Mesothelial cell of epicardium (in vitro differentiated cells): ENCODE measurements around the gene PLA2G4B. TPM values are rescaled to one million over a fixed set of nuclear protein-coding genes. Genes with fewer than 3 reads are reported as not detected.

ENCODE experiments used
- DNase-seq, 2 experiments: peaks; one replicate each; pipeline ENCODE4 v3.0.0; 2021; ENCODE audit warnings: low spot score in 2 of 2; ENCODE audit not compliant: unreplicated experiment in 2 of 2
- H3K27ac Mint-ChIP-seq: 2 replicates; pipeline ENCODE4 v1.8.0; 2021; ENCODE audit warnings: mixed read lengths
- H3K27me3 Mint-ChIP-seq: 2 replicates; pipeline ENCODE4 v1.8.0; 2021; ENCODE audit warnings: low read depth, mixed read lengths
- H3K36me3 Mint-ChIP-seq: 2 replicates; pipeline ENCODE4 v1.8.0; 2021; ENCODE audit warnings: mixed read lengths
- H3K4me1 Mint-ChIP-seq: 2 replicates; pipeline ENCODE4 v1.8.0; 2021; ENCODE audit warnings: mixed read lengths
- H3K4me3 Mint-ChIP-seq: 2 replicates; pipeline ENCODE4 v1.8.0; 2021; ENCODE audit warnings: mild to moderate bottlenecking, moderate library complexity, mixed read lengths
- H3K9me3 Mint-ChIP-seq: 2 replicates; pipeline ENCODE4 v1.8.0; 2021; ENCODE audit warnings: mixed read lengths
- CTCF ChIP-seq: fragments of 200-600 bp; sonication (generic); IDR thresholded peaks from one replicate; pipeline ENCODE4 v1.5.0; 2021; ENCODE audit warnings: antibody characterized with exemption; ENCODE audit not compliant: unreplicated experiment
- total RNA-seq: library from RNA; stranded (reverse); gene quantifications from 3 replicates; pipeline ENCODE4 v1.2.1, GENCODE V29; 2021

Gene PLA2G4B
- total RNA-seq, 1 donor from 2014 or later, result 11.2 TPM

DNA sequence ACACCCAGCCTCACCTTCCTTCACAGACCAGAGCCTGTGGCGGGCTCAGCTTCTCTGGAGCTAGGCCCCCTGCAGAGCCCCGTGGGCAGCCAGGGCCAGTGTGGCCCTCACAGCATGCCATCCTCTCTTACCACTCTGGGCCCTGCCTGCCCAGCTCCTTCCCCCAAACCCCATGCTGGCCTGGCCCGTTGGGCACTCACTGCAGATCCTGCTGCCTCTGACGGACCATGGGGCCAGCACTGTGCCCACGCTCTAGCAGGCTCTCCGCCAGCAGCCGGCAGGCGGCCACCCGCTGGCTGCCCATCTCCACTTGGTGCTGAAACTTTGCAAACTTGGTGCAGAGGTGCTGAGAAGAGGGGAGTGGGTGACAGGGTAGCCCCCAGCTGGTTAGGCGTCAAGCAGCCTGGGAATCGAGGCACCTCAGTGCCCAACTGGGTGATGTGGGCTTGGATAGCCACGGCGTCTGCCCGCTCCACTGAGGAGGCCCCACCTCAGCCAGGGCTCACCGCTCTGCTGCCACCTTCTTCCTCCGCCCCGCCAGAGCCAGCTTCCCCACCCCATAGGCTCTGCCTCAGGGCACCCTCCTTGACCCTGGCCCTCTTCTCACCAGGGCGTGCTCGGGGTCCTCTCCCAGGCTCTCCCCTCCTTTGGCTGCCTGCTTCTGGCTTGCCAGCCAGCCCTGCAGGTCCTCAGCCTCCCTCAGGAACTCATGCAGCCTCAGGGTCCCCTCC is 32.7 kb downstream of the PLA2G4B start:
- H3K27me3 Mint-ChIP-seq, result no peaks in the 10 kb centered on the region
- H3K36me3 Mint-ChIP-seq, result no peaks in the 10 kb centered on the region
- no peak overlapping the region for H3K27ac Mint-ChIP-seq
- TF ChIP-seq CTCF, result no peak
- peaks cover 4% of the 10 kb centered on the region for H3K4me1 Mint-ChIP-seq
- H3K4me3 Mint-ChIP-seq, result no peak overlapping the region
- no peaks in the 10 kb centered on the region for H3K9me3 Mint-ChIP-seq
- no peak for DNase-seq

GRCh38 chr15:41872166-41872747 is 33.6 kb downstream of the PLA2G4B start:
- no peak overlapping the region for H3K27ac Mint-ChIP-seq
- H3K36me3 Mint-ChIP-seq, result no peaks in the 10 kb centered on the region
- DNase-seq, result no peak
- no peaks in the 10 kb centered on the region for H3K27me3 Mint-ChIP-seq
- no peak for TF ChIP-seq CTCF
- peaks cover 3% of the 10 kb centered on the region for H3K4me1 Mint-ChIP-seq
- H3K4me3 Mint-ChIP-seq, result no peak overlapping the region
- no peaks in the 10 kb centered on the region for H3K9me3 Mint-ChIP-seq

DNA sequence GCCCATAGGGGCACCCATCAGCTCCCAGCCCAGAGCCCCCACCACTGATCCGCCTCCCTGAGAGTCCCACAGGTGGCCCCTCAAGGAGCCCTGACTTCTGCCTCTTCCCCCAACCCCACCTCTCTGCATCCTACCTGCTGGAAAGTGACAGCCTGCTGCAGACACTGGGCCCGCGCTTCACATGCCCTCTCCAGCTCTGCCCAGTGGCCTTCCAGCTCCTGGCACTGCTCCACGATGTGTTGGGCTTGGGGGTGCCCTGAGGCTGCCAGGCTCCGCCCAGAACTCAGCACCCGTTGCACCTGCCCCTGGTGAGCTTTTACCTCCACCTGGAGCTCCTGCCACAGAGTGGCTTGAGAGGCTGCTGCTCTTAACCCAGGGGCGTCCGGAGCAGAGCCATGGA is 35.1 kb downstream of the PLA2G4B start:
- Mint-ChIP-seq H3K4me1 (no peaks in the 10 kb centered on the region), H3K9me3 (no peaks in the 10 kb centered on the region), H3K27ac (no peak overlapping the region), H3K36me3 (no peaks in the 10 kb centered on the region), H3K27me3 (no peaks in the 10 kb centered on the region), H3K4me3 (no peak overlapping the region)
- no peak for TF ChIP-seq CTCF
- DNase-seq, result no peak

DNA sequence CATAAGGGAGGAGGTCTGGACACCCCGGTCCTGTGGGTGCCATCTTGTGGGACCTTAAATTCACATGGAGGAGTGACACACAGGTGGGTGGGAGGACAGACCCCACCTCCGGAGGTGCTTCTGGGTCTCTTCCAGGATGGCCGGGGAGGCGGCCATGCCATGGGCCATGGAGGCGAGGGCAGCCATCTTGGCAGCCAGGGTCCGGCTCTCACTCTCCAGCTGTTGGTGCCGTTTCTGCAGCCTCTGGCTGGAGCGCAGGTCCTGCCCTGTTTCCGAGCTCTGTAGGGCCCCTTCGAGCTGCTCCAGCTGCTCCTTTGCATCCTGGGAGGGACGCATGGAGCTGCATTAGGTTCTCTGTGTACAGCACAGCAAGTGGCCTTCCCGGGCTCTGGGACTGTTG is 36.1 kb downstream of the PLA2G4B start:
- no peak for TF ChIP-seq CTCF
- H3K9me3 Mint-ChIP-seq, result no peaks in the 10 kb centered on the region

DNA sequence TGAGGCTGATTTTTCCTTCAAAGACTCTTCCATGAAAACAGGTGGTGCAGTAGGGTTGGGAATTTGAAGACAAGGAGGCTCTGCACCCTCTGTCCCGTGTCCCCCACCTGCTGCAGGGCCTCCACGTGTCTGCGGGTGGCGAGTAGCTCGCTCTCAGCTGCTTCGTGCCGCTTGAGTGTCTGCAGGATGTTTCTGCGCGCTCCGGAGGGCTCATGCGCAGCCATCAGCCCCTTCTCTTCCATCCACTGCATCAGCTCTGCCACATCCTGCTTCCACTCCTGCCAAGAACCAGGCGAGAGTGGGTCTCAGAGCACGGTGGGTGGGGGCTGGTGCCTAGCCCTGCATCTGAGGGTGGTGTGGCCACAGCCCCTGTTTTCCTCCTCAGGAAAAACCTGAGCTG is 37.4 kb downstream of the PLA2G4B start:
- Mint-ChIP-seq H3K27me3 (peaks cover 8% of the 10 kb centered on the region), H3K36me3 (no peaks in the 10 kb centered on the region), H3K27ac (no peak overlapping the region), H3K4me1 (no peaks in the 10 kb centered on the region), H3K4me3 (no peak overlapping the region), H3K9me3 (no peaks in the 10 kb centered on the region)
- no peak for DNase-seq
- TF ChIP-seq CTCF, result no peak

More for the DNA sequence above, 36.1 kb downstream of the PLA2G4B start:
- H3K36me3 Mint-ChIP-seq, result no peaks in the 10 kb centered on the region
- no peak overlapping the region for H3K4me3 Mint-ChIP-seq
- no peak for DNase-seq
- no peaks in the 10 kb centered on the region for H3K4me1 Mint-ChIP-seq
- no peak overlapping the region for H3K27ac Mint-ChIP-seq
- H3K27me3 Mint-ChIP-seq, result peaks cover under 1% of the 10 kb centered on the region
